Measurements from ENCODE around the gene GPBP1. TPM values are rescaled to one million over a fixed set of nuclear protein-coding genes. Genes with fewer than 3 reads are reported as not detected.

Gene GPBP1
- total and polyA plus RNA-seq, 9 of the 15 experiments (the other 6 are each of a cell fraction or from before 2014, with no cell fraction given), result 31.0 to 109 (median 68.4) TPM

- no peaks in the 10 kb centered on the region for H3K27me3 ChIP-seq (ENCODE audit: control insufficient read depth in 2 of 2, insufficient read depth in 2 of 2, low read length in 2 of 2)
- no peaks in the 10 kb centered on the region for H4K20me1 ChIP-seq (replicated peaks; ENCODE audit: control insufficient read depth, insufficient read depth, low read length)
- peaks cover 0 to 16% of the 10 kb centered on the region in 2 experiments; a peak in 3 of 5 replicates for H3K4me1 ChIP-seq (replicated peaks in 1 of 2; ENCODE audit: control insufficient read depth in 2 of 2, insufficient read depth in 2 of 2, low read length in 2 of 2)
- CTCF ChIA-PET (ENCODE audit: low intra/inter-chr PET ratio), result no interaction called here
- POLR2A ChIA-PET, result interaction anchor here (1.4 kb wide), 1 partner anchor 9 kb away, joined by 4 read pairs; no protein-coding TSS in a partner anchor
- H2AFZ ChIP-seq (ENCODE audit: low read depth, low read length), result no peak overlapping the region
- H3K9me3 ChIP-seq (replicated peaks; ENCODE audit: control insufficient read depth, insufficient read depth, low read depth, low read length), result no peaks in the 10 kb centered on the region
- DNase-seq (ENCODE audit: extremely low read depth in 1 of 4, low spot score in 3 of 4) (no peak), FAIRE-seq (no peak), ATAC-seq (no peak)
- H3K4me2 ChIP-seq (ENCODE audit: insufficient read depth, low read length), result no peak overlapping the region
- 0 out of 4 replicates have a peak overlapping the region, but pooled peaks of 1 of the 2 experiments have one; percentile 50 for H3K9ac ChIP-seq (ENCODE audit: insufficient read depth in 1 of 2, low read depth in 2 of 2, low read length in 2 of 2)
- H3K27ac ChIP-seq (ENCODE audit: extremely low read depth, low read depth, low read length), result no peak overlapping the region
- no peaks in the 10 kb centered on the region for H3K9me1 ChIP-seq (ENCODE audit: control insufficient read depth, insufficient read depth, low read length)
- WGBS (ENCODE audit: insufficient coverage, low coverage, missing lambda C conversion rate), result 67% methylated on average over 8 of the region's 8 CpGs
- intact Hi-C loops (cut with micrococcal nuclease), result no loop called here
- TF ChIP-seq ZSCAN32 (CRISPR knock-in tag; IDR thresholded peaks at IDR 0.05) (no peak), IRF1 (CRISPR knock-in tag; IDR thresholded peaks at IDR 0.05; ENCODE audit: borderline replicate concordance) (no peak), NR2C2 (CRISPR knock-in tag; IDR thresholded peaks at IDR 0.05) (no peak), NR2C2 (tag; IDR thresholded peaks at IDR 0.05) (no peak), ZNF143 (CRISPR knock-in tag; IDR thresholded peaks at IDR 0.05) (no peak), PTRF (tag; IDR thresholded peaks at IDR 0.05) (no peak), XRCC3 (IDR thresholded peaks at IDR 0.05) (no peak), TEAD2 (tag; IDR thresholded peaks at IDR 0.05) (no peak), HIVEP1 (CRISPR knock-in tag; IDR thresholded peaks at IDR 0.05) (no peak), ZNF239 (CRISPR knock-in tag; IDR thresholded peaks at IDR 0.05) (no peak)
- H3K36me3 ChIP-seq (ENCODE audit: control insufficient read depth, insufficient read depth, low read length), result no peaks in the 10 kb centered on the region
- H3K4me3 ChIP-seq, result no peak overlapping the region
- in situ Hi-C loops (cut with MboI), result no loop called here
- no peaks in the 10 kb centered on the region for H3K79me2 ChIP-seq (ENCODE audit: control insufficient read depth, insufficient read depth, low read length)
- no TSS peak for BruUV-seq (replicated peaks)
Measured at GRCh38 chr5:57164124-57164523, 9.7 kb upstream of the GPBP1 start.
